DLD1 (cell line): ENCODE results near the gene SF3A1.

Experiments
- in situ Hi-C: cut with HindIII; loops from 2 replicates; pipeline ENCODE4 v1.10.0; 2017; ENCODE audit warnings: low sequenced_read_pairs

The SF3A1 gene

DNA sequence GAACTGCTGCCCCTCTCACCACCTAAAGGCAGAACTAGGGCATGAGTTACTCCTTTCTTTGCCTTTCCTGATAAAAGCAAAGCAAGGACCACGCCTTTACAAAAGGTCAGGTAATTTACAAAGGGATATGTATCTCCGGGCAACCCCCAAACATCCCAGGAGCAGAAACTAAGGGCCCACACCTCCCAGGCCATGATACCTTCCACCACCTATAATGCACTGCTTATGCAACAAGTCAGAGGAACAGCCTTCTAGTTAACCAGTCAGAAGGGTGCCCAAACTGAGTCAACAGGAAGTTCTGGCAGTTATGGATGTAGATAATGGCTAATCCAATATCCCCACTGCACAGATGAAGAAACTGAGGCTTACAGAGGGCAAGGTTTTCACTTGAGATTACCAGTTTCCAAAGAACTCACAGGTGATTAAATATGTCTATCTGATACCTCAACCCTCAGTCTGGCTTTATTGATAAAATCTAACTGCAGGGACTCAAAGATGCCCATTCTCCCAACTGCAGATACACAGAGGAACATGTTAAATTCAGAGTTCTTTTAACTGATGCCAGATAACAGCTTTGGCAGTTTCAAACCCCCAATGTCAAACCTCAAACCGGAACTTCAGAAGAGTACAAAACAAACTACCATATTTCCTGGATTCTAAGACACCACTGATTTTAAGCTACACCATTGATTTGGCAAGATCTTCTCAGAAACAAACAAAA lies 50.6 kb downstream of the SF3A1 start:
- in situ Hi-C loops, result no loop called here

- in situ Hi-C loops, result no loop called here
Observed at GRCh38 chr22:30305519-30305905, 51.2 kb downstream of the SF3A1 start.

GRCh38 chr22:30304495-30305244 lies 52.0 kb downstream of the SF3A1 start:
- in situ Hi-C loops, result no loop called here

DNA sequence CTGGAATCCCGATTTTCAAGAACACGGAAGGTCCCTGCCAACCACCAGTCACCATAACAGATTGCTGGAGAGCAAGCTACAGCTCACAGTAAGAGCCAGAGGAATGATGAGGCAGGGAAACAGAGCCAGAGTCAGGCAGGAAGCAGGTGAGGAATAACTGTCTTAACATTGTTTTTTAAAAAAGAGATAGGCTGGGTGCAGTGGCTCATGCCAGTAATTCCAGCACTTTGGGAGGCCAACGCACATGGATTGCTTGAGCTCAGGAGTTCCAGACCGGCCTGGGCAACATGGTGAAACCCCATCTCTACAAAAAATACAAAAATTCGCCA lies 53.9 kb downstream of the SF3A1 start:
- in situ Hi-C loops, result no loop called here

DNA sequence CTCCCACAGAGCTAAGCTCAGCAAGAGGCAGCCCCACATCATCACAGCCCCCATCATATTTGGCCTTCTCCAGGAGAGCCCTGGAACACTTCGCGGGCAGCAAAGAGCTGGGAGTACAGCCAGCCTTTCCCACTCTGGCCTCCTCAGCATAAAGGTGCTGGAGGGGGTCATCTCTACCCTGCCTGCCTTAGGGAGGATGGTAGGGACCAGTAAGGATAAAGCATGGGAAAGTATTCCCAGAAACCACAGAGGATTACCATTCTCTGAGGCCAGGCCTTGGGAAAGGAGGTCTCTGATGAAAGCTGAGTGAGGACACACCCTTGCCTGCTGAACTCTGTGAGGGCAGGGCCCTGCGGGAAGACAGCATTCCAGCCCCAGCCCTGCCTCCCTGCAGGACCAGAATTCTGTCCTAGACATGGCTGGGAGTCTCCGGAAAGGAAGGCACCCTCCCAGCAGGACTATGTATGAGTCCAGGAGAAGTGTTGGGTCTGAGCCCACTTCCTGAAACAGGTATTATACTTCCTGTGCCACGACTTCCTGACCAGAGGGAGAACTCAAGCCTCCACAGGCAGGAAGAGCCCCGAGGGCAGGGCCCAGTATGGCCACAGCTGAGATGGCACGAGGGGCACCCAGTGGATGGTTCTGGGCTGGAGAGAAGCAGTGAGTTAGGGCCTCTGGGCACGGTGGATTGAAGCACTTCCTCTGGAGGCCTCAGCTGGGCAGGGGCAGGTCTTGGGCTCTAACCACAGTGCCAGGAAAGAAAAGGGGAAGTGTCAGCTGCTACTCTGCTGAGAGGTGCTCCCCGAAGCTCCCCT lies 54.5 kb downstream of the SF3A1 start:
- in situ Hi-C loops, result no loop called here

DNA sequence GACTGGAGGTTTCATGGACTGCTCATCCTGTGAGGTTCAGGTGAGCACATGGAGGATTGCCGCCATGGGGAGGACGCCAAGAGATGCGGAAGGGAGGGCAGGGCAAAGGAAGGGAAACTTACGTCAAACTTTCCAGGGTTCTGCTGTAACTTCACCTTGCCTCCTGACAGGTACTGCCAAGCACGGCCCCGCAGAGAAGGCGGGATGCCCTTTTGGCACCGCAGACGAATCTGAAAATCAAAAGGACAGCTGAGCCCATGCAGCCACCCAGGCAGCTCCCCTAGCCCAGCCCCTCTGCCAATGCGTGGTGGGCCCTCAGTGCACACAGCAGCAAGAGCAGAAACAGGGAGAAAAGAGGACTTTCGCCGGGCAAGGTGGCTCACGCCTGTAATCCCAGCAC lies 57.4 kb downstream of the SF3A1 start:
- in situ Hi-C loops, result no loop called here

DNA sequence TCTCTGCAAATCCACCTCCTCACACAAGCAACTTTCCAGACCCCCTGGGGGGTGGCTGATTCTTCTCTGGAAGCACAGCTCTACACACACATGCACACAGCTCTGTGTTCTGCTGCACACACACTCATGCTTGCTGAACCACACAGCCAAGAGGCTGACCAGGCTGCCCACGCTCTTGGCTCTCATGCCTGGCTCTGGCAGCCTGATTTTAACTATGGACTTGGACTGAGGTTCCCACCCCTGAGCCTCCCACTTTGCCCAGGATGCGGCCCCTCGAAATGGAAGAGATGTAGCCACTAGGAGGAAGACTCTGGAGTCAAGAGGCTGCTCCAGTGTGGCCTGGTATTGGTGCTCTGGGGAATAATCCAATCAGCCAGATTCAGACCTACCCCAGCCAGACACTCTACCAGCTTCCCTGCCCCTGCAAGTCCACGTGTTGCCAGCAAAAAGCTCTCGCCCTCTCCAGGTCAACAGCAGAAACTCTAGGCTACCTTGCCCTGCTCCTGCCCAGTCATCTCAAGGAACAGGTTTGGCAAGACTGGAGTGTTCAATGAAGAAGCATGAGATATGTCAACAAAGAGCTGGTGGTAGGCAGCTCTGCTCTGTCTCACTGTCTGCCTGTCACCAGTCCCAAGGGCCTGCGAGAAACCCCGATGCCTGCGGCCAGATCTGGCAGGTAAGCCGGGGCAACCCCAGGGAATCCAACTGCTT lies 58.5 kb downstream of the SF3A1 start:
- in situ Hi-C loops, result no loop called here

- in situ Hi-C loops, result no loop called here
Observed at GRCh38 chr22:30297276-30297990, 59.3 kb downstream of the SF3A1 start.

GRCh38 chr22:30296833-30297232 lies 59.9 kb downstream of the SF3A1 start:
- in situ Hi-C loops, result no loop called here

DNA sequence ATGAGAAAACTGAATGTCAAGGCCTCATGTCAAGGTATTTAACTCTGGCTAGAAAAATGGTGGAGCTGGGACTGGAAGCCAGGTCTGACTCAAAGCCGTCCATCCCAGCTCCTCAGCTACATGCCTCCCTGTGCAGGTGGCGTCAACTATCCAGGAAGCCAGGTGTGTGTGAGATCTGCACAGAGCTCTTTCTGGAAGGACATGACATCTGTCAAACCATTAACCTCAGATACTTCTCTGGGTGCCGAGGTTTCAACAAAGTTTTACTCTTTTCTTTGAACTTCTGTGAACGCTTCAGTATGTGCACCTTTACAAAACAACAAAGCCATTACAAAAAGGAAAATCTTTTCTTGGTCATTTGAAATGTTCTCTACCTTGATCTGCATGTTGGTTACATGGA lies 60.4 kb downstream of the SF3A1 start:
- in situ Hi-C loops, result no loop called here

GRCh38 chr22:30295576-30295975 lies 61.1 kb downstream of the SF3A1 start:
- in situ Hi-C loops, result no loop called here

- in situ Hi-C loops, result no loop called here
Observed at GRCh38 chr22:30294830-30295229, 61.9 kb downstream of the SF3A1 start.

DNA sequence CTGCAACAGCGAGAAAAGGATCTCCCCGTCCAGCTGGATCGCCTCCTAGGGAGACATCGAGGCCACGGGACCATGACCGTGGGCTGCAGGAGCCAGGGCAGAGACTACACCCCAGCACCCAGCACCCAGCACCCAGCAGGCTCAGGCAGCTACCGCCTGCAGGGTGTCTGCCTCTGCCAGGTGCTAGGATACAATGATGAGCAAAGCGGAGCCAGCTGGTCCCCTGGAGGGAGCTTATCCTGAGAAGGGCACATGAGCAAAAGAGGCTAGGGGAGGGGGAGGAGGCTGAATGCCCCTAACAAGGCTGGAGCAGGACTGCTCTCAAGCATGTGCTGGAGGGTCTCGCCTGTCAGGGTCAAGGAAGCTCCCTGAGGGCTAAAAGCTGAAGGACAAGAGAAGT lies 62.6 kb downstream of the SF3A1 start:
- in situ Hi-C loops, result no loop called here

GRCh38 chr22:30293026-30293425 lies 63.7 kb downstream of the SF3A1 start:
- in situ Hi-C loops, result no loop called here

DNA sequence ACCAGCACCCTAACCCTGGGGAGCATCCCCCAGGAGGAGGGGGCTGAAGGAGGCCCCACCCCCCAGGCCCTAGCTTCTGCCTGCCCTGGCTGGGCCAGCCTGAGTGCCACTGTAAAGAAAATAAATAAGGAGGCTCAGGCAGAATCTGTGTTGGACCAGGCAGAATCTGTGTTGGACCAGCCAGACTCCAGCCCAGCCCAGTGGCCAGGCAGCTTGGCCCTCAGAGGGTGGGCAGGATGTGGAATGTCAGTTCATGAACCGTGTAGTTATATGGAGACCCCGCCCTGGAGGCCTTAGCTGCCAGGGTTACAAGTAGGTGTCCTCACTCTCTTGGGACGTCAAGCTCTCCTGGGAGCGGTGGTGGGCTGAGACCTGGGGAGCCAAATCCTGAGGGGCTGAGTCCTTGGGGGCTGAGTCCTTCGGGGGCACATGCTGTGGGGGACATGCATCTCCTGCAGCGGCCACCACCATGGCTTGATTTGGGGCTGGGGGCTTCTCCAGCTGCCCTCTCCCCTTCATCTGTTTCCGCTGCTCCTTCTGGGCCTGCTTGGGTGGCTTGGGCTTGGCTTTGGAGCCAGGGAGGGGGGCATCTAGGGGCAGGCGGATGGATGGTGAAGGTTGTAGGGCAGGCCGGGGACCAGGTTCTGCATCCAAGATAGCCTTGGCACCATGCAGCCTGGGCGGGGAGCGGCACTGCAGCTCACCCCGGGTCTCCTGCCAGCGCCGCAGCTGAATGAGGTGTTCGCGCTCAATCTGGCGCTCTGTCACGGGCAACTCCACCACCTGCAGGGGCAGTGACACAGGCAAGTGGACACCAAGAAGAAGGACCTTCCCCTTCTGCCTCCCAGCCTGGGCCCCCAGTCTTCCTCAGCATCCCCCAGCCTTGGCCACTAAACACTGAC lies 64.4 kb downstream of the SF3A1 start:
- in situ Hi-C loops, result no loop called here

- in situ Hi-C loops, result no loop called here
Observed at GRCh38 chr22:30291058-30291892, 65.4 kb downstream of the SF3A1 start.

GRCh38 chr22:30290342-30291057 lies 66.2 kb downstream of the SF3A1 start:
- in situ Hi-C loops, result no loop called here

DNA sequence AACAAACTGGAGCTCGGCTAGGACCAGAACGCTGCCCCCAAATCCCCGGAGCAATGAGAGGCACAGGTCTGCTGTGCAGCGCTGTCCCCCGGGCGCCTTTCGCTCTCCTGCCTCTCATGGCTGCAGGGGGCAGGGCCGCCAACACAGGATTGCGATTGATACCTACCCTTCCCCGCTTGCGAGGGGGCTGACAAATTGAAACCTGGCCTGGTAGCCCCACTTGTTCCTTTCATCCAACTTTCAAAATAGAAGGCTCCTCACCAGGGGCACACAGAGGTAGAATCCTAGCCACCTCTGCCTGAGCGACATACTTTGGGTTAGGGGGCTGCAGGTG lies 66.7 kb downstream of the SF3A1 start:
- in situ Hi-C loops, result loop anchor here (10.0 kb wide), 1 partner anchor 95 kb away; the partner anchor contains the start of gene RNF215
